AG09309 (cell line): ENCODE measurements around the gene STX5.
"Not testable (repeated sequence)": the region's sequence is repeated elsewhere in the genome, so short reads cannot be mapped to it uniquely, and the experiment has no call there.

Experiments
- DNase-seq: peaks from one replicate; pipeline ENCODE4 v3.0.0-alpha.2; 2010; ENCODE audit warnings: low read depth
- H3K4me3 ChIP-seq: 2 replicates; pipeline ENCODE4 v1.5.1; 2011; ENCODE audit warnings: mild to moderate bottlenecking, low read depth, low read length, moderate library complexity; ENCODE audit not compliant: control insufficient read depth
- CTCF ChIP-seq: IDR thresholded peaks from 2 replicates; pipeline ENCODE4 v1.5.1; 2011; ENCODE audit warnings: mild to moderate bottlenecking, low read depth, low read length, inconsistent platforms; ENCODE audit not compliant: insufficient read depth, control insufficient read depth; ENCODE audit errors: missing control alignments

STX5 gene

GRCh38 chr11:62844154-62844553 lies 12.3 kb upstream of the STX5 start:
- no peak for DNase-seq
- TF ChIP-seq CTCF = no peak
- no peak overlapping the region for H3K4me3 ChIP-seq

GRCh38 chr11:62843466-62843865 lies 11.6 kb upstream of the STX5 start:
- H3K4me3 ChIP-seq = no peak overlapping the region
- no peak for TF ChIP-seq CTCF
- no peak for DNase-seq

DNA sequence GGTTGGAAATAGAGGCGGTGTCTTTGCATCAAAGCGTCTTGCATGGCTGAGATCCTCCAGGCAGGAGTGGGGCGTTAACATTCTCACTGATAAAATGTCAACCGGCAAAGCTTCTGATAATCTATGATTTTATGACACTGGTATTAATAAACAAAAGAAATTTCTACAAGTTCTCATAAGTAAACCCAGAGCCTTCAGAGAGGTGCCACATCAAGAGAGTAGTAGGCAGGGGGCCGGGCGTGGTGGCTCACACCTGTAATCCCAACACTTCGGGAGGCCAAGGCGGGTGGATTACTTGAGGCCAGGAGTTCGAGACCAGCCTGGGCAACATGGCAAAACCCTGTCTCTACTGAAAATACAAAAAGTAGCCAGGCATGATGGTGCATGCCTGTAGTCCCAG lies 11.0 kb upstream of the STX5 start:
- DNase-seq, H3K4me3 ChIP-seq: not testable (repeated sequence)

- peak overlapping the region; percentile 38 for H3K4me3 ChIP-seq
- no peak for DNase-seq
- TF ChIP-seq CTCF = no peak
These were observed 10.4 kb upstream of the STX5 start for GRCh38 chr11:62842171-62842741.

GRCh38 chr11:62841361-62842170 lies 9.7 kb upstream of the STX5 start:
- DNase-seq = peak; percentile 100
- peak overlapping the region; percentile 38 for H3K4me3 ChIP-seq
- TF ChIP-seq CTCF = no peak

DNA sequence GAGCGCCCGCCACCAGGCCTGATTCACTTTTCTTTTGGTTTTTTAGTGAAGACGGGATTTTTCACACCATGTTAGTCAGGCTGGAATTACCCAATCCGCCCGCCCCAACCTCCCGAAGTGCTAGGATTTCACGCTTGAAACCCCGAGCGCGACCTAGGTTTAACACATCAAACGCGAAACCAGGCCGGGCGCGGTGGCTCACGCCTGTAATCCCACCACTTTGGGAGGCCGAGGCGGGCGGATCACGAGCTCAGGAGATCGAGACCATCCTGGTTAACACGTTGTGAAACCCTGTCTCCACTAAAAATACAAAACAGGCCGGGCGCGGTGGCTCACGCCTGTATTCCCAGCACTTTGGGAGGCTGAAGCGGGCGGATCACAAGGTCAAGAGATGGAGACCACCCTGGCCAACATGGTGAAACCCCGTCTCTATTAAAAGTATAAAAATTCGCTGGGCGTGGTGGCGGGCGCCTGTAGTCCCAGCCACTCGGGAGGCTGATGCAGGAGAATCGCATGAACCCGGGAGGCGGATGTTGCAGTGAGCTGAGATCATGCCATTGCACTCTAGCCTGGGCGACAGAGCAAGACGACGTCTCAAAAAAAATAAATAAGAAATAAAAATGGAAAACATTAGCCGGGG lies 9.0 kb upstream of the STX5 start:
- DNase-seq = peak; percentile 41

GRCh38 chr11:62839050-62839945 lies 7.4 kb upstream of the STX5 start, which contains the start of gene WDR74:
Gene WDR74, minus strand, starts transcription at chr11:62839590. Its CDS starts 20 bp downstream, at chr11:62839570.
- TF ChIP-seq CTCF = no peak
- peak; percentile 51 for DNase-seq
- H3K4me3 ChIP-seq = peak within 1 kb of the TSS; percentile 85

More for the DNA sequence above, 9.0 kb upstream of the STX5 start:
- peak overlapping the region; percentile 85 for H3K4me3 ChIP-seq
